Umbilical cord (tissue), 1 donor: ENCODE results near the gene DPY30. TPM values are rescaled to one million over a fixed set of nuclear protein-coding genes. Genes with fewer than 3 reads are reported as not detected.

Source experiments
- total RNA-seq: library from RNA; depleted of rRNA; stranded (reverse); fragments of >200 nt; gene quantifications from one replicate; pipeline ENCODE4 v1.2.3, GENCODE V29; 2014; ENCODE audit warnings: low replicate concordance; ENCODE audit not compliant: insufficient read depth

Gene DPY30
- total RNA-seq, 1 donor from 2014 or later = 39.2 TPM

Other genes with a start within 250 kb of the DPY30 start
- 19.5 TPM for gene MEMO1, start 28.8 kb downstream of the DPY30 start, total RNA-seq
- 40.2 TPM for gene SPAST, start 23.8 kb upstream of the DPY30 start, total RNA-seq
- gene SLC30A6, start 126.1 kb upstream of the DPY30 start, total RNA-seq = 24.8 TPM
- 4.3 TPM for gene NLRC4, start 225.1 kb upstream of the DPY30 start, total RNA-seq
- gene YIPF4, start 238.1 kb upstream of the DPY30 start, total RNA-seq = 51.5 TPM